ENCODE measurements around the gene ANKS6. TPM values are rescaled to one million over a fixed set of nuclear protein-coding genes. Genes with fewer than 3 reads are reported as not detected.

ANKS6 gene
- total and polyA plus RNA-seq, 2 of the 8 experiments (the other 6 are each of a cell fraction or from before 2014, with no cell fraction given): 34.1 to 56.3 TPM

- no peak overlapping the region for H3K9ac ChIP-seq (replicated peaks in 1 of 4; ENCODE audit: extremely low read depth in 1 of 4, low read depth in 3 of 4, low read length in 3 of 4)
- H2AK5ac ChIP-seq (ENCODE audit: low read depth, low read length): no peak overlapping the region
- no peaks in the 10 kb centered on the region for H3K79me2 ChIP-seq (ENCODE audit: control insufficient read depth in 1 of 2, insufficient read depth in 2 of 2, low read length in 2 of 2)
- H3K79me1 ChIP-seq (ENCODE audit: low read depth, low read length): no peaks in the 10 kb centered on the region
- TF ChIP-seq CBX8 (IDR thresholded peaks at IDR 0.05; ENCODE audit: borderline replicate concordance, low read depth, low read length) (no peak), KDM5A (IDR thresholded peaks at IDR 0.05; ENCODE audit: low read length) (no peak), TCF12 (IDR thresholded peaks at IDR 0.05; ENCODE audit: low read depth, low read length) (no peak), EP300 (IDR thresholded peaks at IDR 0.05; ENCODE audit: borderline replicate concordance in 1 of 2, low read depth in 2 of 2, low read length in 2 of 2) (no peak), SUZ12 (IDR thresholded peaks at IDR 0.05; ENCODE audit: low read length) (no peak), SP4 (IDR thresholded peaks at IDR 0.05; ENCODE audit: low read length) (no peak), FOSL1 (IDR thresholded peaks at IDR 0.05; ENCODE audit: insufficient read depth, low read depth, low read length) (no peak), JUN (IDR thresholded peaks at IDR 0.05; ENCODE audit: low read depth, low read length) (no peak), E2F6 (IDR thresholded peaks at IDR 0.05) (no peak), SP1 (IDR thresholded peaks at IDR 0.05; ENCODE audit: low read depth, low read length) (no peak), PHF8 (conservative IDR thresholded peaks at IDR 0.05; ENCODE audit: low read depth, low read length) (no peak), ASH2L (IDR thresholded peaks at IDR 0.05; ENCODE audit: low read length) (no peak), MAFK (IDR thresholded peaks at IDR 0.05; ENCODE audit: low read depth, low read length) (no peak)
- no peak overlapping the region for H2BK12ac ChIP-seq (ENCODE audit: low read depth, low read length)
- H3K23ac ChIP-seq (ENCODE audit: insufficient read length): no peak overlapping the region
- H3K36me3 ChIP-seq (ENCODE audit: control insufficient read depth in 2 of 4, insufficient read depth in 4 of 4, low read length in 3 of 4): peaks cover 0 to 23% (median 5%) of the 10 kb centered on the region in 4 experiments; a peak in 6 of 8 replicates
- H3K14ac ChIP-seq (ENCODE audit: insufficient read length): no peak overlapping the region
- no peak overlapping the region for H4K8ac ChIP-seq (ENCODE audit: extremely low read depth, insufficient read depth, low read length)
- H3K27me3 ChIP-seq (replicated peaks in 1 of 4; ENCODE audit: control insufficient read depth in 3 of 4, extremely low read depth in 1 of 4, insufficient read depth in 3 of 4, low read length in 3 of 4): no peaks in the 10 kb centered on the region
- H3K56ac ChIP-seq (replicated peaks; ENCODE audit: insufficient read length, low read depth, low read length): no peak overlapping the region
- no peak overlapping the region for H4K5ac ChIP-seq (ENCODE audit: insufficient read length, low read depth, low read length)
- no peak overlapping the region for H2BK15ac ChIP-seq (ENCODE audit: low read length)
- no peak for DNase-seq (ENCODE audit: low read depth in 1 of 2, low spot score in 2 of 2)
- no peak overlapping the region for H3K4me3 ChIP-seq (ENCODE audit: extremely low read depth in 1 of 4, insufficient read depth in 2 of 4, low read depth in 3 of 4, low read length in 4 of 4)
- no peaks in the 10 kb centered on the region for H3K9me3 ChIP-seq (ENCODE audit: insufficient read depth in 2 of 2, low read depth in 1 of 2, low read length in 1 of 2)
- no peak overlapping the region for H2BK120ac ChIP-seq (replicated peaks; ENCODE audit: low read depth, low read length)
- no peak overlapping the region for H2BK20ac ChIP-seq (ENCODE audit: low read length)
- 90% methylated on average over 7 of the region's 7 CpGs; no CpG with 5 or more reads in 1 of the 2 experiments for WGBS, 2 experiments (ENCODE audit: extremely low coverage in 1 of 2, insufficient coverage in 1 of 2, insufficient read length in 1 of 2, insufficient replicate concordance in 2 of 2, low coverage in 1 of 2, low lambda C conversion rate in 2 of 2, missing lambda C conversion rate in 1 of 2)
- no peak overlapping the region for H2BK5ac ChIP-seq (ENCODE audit: low read depth, low read length)
- POLR2A ChIA-PET (ENCODE audit: partially characterized antibody): no interaction called here
- peaks cover 0 to 4% (median under 1%) of the 10 kb centered on the region in 4 experiments; a peak in 2 of 7 replicates for H3K4me1 ChIP-seq (replicated peaks in 1 of 4; ENCODE audit: control insufficient read depth in 3 of 4, insufficient read depth in 4 of 4, low read length in 3 of 4)
- no peaks in the 10 kb centered on the region for H3K23me2 ChIP-seq (ENCODE audit: low read depth, low read length)
- no peak overlapping the region for H3K18ac ChIP-seq (ENCODE audit: extremely low read depth, low read length)
- H4K20me1 ChIP-seq (replicated peaks in 1 of 2; ENCODE audit: control insufficient read depth in 1 of 2, insufficient read depth in 2 of 2, low read length in 2 of 2): peaks cover 0 to 5% of the 10 kb centered on the region in 2 experiments
- no peak overlapping the region for H3K4ac ChIP-seq (replicated peaks; ENCODE audit: insufficient read length, low read depth, low read length)
- CTCF ChIA-PET (ENCODE audit: partially characterized antibody): interaction anchor here (0.6 to 1.1 kb wide), 4 partner anchors 157 to 297 kb away, joined by 3 to 4 read pairs (median 3); no protein-coding TSS in a partner anchor
- H4K91ac ChIP-seq (replicated peaks; ENCODE audit: insufficient read length, low read length): no peak overlapping the region
- H3K27ac ChIP-seq (ENCODE audit: low read depth, low read length): no peak overlapping the region
- H3K4me2 ChIP-seq (ENCODE audit: insufficient read depth in 1 of 2, low read depth in 2 of 2, low read length in 2 of 2): no peak overlapping the region
- no peak for FAIRE-seq
- H2AFZ ChIP-seq (ENCODE audit: low read length): no peak overlapping the region
Observed at GRCh38 chr9:98842510-98842909, 46.2 kb upstream of the ANKS6 start.

All from H1 (cell line).